Measurements from ENCODE around the gene FCHSD2.

DNA sequence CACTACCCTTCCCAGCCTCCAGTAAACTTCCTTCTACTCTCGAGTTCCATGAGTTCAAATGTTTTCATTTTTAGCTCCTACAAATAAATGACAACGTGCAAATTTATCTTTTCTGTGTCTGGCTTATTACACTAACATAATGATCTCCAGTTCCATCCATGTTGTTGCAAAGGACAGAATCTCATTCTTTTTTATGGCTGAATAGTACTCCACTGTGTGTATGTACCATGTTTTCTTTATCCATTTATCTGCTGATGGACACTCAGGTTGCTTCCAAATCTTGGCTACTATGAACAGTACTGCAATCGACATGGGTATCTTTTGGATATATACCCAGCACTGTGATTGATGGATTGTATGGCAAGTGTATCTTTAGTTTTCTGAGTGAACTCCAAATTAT lies 34.5 kb downstream of the FCHSD2 start:
- TF ChIP-seq POLR2A (IDR thresholded peaks at IDR 0.05): no peak
- TF ChIP-seq, protein P1, sequence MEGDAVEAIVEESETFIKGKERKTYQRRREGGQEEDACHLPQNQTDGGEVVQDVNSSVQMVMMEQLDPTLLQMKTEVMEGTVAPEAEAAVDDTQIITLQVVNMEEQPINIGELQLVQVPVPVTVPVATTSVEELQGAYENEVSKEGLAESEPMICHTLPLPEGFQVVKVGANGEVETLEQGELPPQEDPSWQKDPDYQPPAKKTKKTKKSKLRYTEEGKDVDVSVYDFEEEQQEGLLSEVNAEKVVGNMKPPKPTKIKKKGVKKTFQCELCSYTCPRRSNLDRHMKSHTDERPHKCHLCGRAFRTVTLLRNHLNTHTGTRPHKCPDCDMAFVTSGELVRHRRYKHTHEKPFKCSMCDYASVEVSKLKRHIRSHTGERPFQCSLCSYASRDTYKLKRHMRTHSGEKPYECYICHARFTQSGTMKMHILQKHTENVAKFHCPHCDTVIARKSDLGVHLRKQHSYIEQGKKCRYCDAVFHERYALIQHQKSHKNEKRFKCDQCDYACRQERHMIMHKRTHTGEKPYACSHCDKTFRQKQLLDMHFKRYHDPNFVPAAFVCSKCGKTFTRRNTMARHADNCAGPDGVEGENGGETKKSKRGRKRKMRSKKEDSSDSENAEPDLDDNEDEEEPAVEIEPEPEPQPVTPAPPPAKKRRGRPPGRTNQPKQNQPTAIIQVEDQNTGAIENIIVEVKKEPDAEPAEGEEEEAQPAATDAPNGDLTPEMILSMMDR (IDR thresholded peaks at IDR 0.05): no peak
